Measurements from ENCODE around the gene MAP3K19. TPM values are rescaled to one million over a fixed set of nuclear protein-coding genes. Genes with fewer than 3 reads are reported as not detected.

Gene MAP3K19
- total and polyA plus RNA-seq, 2 of the 8 experiments (the other 6 are each of a cell fraction or from before 2014, with no cell fraction given): not detected

- TF ChIP-seq CHD7 (IDR thresholded peaks at IDR 0.05; ENCODE audit: insufficient replicate concordance, low read length) (no peak), ATF2 (IDR thresholded peaks at IDR 0.05; ENCODE audit: low read length) (no peak), CTBP2 (IDR thresholded peaks at IDR 0.05; ENCODE audit: borderline replicate concordance, insufficient read depth, insufficient read length, low read length) (no peak), KDM1A (IDR thresholded peaks at IDR 0.05; ENCODE audit: borderline replicate concordance, low read length) (no peak), BACH1 (IDR thresholded peaks at IDR 0.05; ENCODE audit: low read length) (no peak), GABPA (IDR thresholded peaks at IDR 0.05; ENCODE audit: borderline replicate concordance, insufficient read depth, low read length) (no peak), RAD21 (IDR thresholded peaks at IDR 0.05 in 1 of 2, conservative IDR thresholded peaks at IDR 0.05 in 1 of 2; ENCODE audit: low read depth in 2 of 2, low read length in 2 of 2) (no peak), TBP (IDR thresholded peaks at IDR 0.05; ENCODE audit: low read depth, low read length) (no peak), JUN (IDR thresholded peaks at IDR 0.05; ENCODE audit: low read depth, low read length) (no peak)
Measured at GRCh38 chr2:134936691-134937090, 110.6 kb downstream of the MAP3K19 start (continued).

Data from H1 (cell line).